Choroid plexus epithelial cell (primary cell): Measurements from ENCODE around the gene TASP1.

Experiments
- DNase-seq: peaks from one replicate; pipeline ENCODE4 v3.0.0-alpha.2; 2010; ENCODE audit warnings: low read depth
- H3K4me3 ChIP-seq: 2 replicates; pipeline ENCODE4 v1.5.1; 2011; ENCODE audit warnings: low read depth, mild to moderate bottlenecking, control low read depth, low read length, moderate library complexity
- CTCF ChIP-seq: conservative IDR thresholded peaks from 2 replicates; pipeline ENCODE4 v1.5.1; 2011; ENCODE audit warnings: low read depth, mild to moderate bottlenecking, control low read depth, inconsistent platforms, low read length, moderate library complexity

Gene TASP1

GRCh38 chr20:13567663-13568062 lies 71.1 kb downstream of the TASP1 start:
- no peak overlapping the region for H3K4me3 ChIP-seq
- TF ChIP-seq CTCF, result no peak
- no peak for DNase-seq

- TF ChIP-seq CTCF, result no peak
- no peak for DNase-seq
- no peak overlapping the region for H3K4me3 ChIP-seq
These were observed 74.9 kb downstream of the TASP1 start for GRCh38 chr20:13563854-13564253.

GRCh38 chr20:13554706-13555105 lies 84.0 kb downstream of the TASP1 start:
- TF ChIP-seq CTCF, result no peak
- peak; percentile 22 for DNase-seq
- H3K4me3 ChIP-seq, result no peak overlapping the region

GRCh38 chr20:13554076-13554475 lies 84.7 kb downstream of the TASP1 start:
- no peak overlapping the region for H3K4me3 ChIP-seq
- peak; percentile 37 for DNase-seq
- TF ChIP-seq CTCF, result no peak

- TF ChIP-seq CTCF, result no peak
- no peak for DNase-seq
- no peak overlapping the region for H3K4me3 ChIP-seq
These were observed 86.7 kb downstream of the TASP1 start for GRCh38 chr20:13552061-13552460.

GRCh38 chr20:13549451-13549850 lies 89.3 kb downstream of the TASP1 start:
- no peak overlapping the region for H3K4me3 ChIP-seq
- no peak for TF ChIP-seq CTCF
- no peak for DNase-seq

- peak; percentile 88 for DNase-seq
- peak; percentile 88 for TF ChIP-seq CTCF
- H3K4me3 ChIP-seq, result no peak overlapping the region
These were observed 92.1 kb downstream of the TASP1 start for GRCh38 chr20:13546497-13547131.
